Natural killer cell (primary cell): ENCODE results near the gene SLC29A1. TPM values are rescaled to one million over a fixed set of nuclear protein-coding genes. Genes with fewer than 3 reads are reported as not detected.

Source experiments
- ATAC-seq, 3 donors: fragments of 150-1000 bp in 2 of 3; fragments of 200-7000 bp in 1 of 3; cut with Tn5 transposase; 1 replicate in 1 of 3; 2 replicates in 2 of 3; pipeline ENCODE4 v1.10.0; 2021; ENCODE audit warnings: mild to moderate bottlenecking in 2 of 3, moderate library complexity in 2 of 3
- DNase-seq, 2 donors: peaks; one replicate each; pipeline versions ENCODE4 v3.0.0 to v3.0.0-alpha.2; 2013 to 2021; ENCODE audit warnings: mixed read lengths in 1 of 2
- H3K27ac ChIP-seq: one replicate; pipeline ENCODE4 v1.5.1; 2013; ENCODE audit warnings: mild to moderate bottlenecking, low read length
- H3K27me3 ChIP-seq: one replicate; pipeline ENCODE4 v1.6.1; 2013; ENCODE audit warnings: low read length; ENCODE audit not compliant: control insufficient read depth, insufficient read depth
- H3K36me3 ChIP-seq: one replicate; pipeline ENCODE4 v1.6.1; 2013; ENCODE audit warnings: low read length; ENCODE audit not compliant: control insufficient read depth, insufficient read depth
- H3K4me1 ChIP-seq: one replicate; pipeline ENCODE4 v1.6.1; 2013; ENCODE audit warnings: low read length; ENCODE audit not compliant: control insufficient read depth, insufficient read depth
- H3K4me3 ChIP-seq: one replicate; pipeline ENCODE4 v1.5.1; 2013; ENCODE audit warnings: low read length
- H3K9me3 ChIP-seq: one replicate; pipeline ENCODE4 v1.6.1; 2013; ENCODE audit warnings: low read length; ENCODE audit not compliant: control insufficient read depth, insufficient read depth
- H3K27ac Mint-ChIP-seq, 2 donors: one replicate each; pipeline ENCODE4 v1.8.0; 2022; ENCODE audit warnings: mild to moderate bottlenecking in 2 of 2, mixed read lengths in 2 of 2, moderate library complexity in 1 of 2
- H3K27me3 Mint-ChIP-seq, 2 donors: one replicate each; pipeline ENCODE4 v1.8.0; 2022; ENCODE audit warnings: low read depth in 2 of 2, mixed read lengths in 2 of 2
- H3K36me3 Mint-ChIP-seq: one replicate; pipeline ENCODE4 v1.8.0; 2022; ENCODE audit warnings: mixed read lengths
- H3K4me1 Mint-ChIP-seq, 2 donors: one replicate each; pipeline ENCODE4 v1.8.0; 2022; ENCODE audit warnings: mixed read lengths in 2 of 2
- H3K4me3 Mint-ChIP-seq: one replicate; pipeline ENCODE4 v1.8.0; 2022; ENCODE audit warnings: mild to moderate bottlenecking, moderate library complexity, mixed read lengths
- H3K9me3 Mint-ChIP-seq, 2 donors: one replicate each; pipeline ENCODE4 v1.8.0; 2022; ENCODE audit warnings: mixed read lengths in 2 of 2
- WGBS: methylation state at CpG from one replicate; pipeline ENCODE4 v1.1.7; 2013; ENCODE audit warnings: missing lambda C conversion rate; ENCODE audit not compliant: insufficient coverage; 5-methylcytosine and 5-hydroxymethylcytosine counted together
- intact Hi-C: fragments of 100-400 bp; cut with micrococcal nuclease; formaldehyde crosslinking; loops from one replicate; pipeline ENCODE4 v1.14.2; 2022
- total RNA-seq, 4 donors: library from RNA; stranded (reverse); fragments of 120-200 nt in 1 of 4; gene quantifications; one replicate each; pipeline versions ENCODE4 v1.2.3 to v1.2.4, GENCODE V29; 2013 to 2022
- TF ChIP-seq, protein P1 (sequence below): fragments of 200-600 bp; IDR thresholded peaks from one replicate; pipeline ENCODE4 v1.8.0; 2022; ENCODE audit warnings: antibody characterized with exemption

The SLC29A1 gene
- total RNA-seq, 3 donors from 2014 or later (not counting 1 experiment from before 2014, with no cell fraction given), result 2.2 to 5.5 (median 5.2) TPM

- Histone ChIP-seq H3K27me3 (no peaks in the 10 kb centered on the region), H3K9me3 (no peaks in the 10 kb centered on the region), H3K27ac (peak overlapping the region; percentile 98), H3K4me1 (peaks cover 20% of the 10 kb centered on the region), H3K36me3 (no peaks in the 10 kb centered on the region), H3K4me3 (peak overlapping the region; percentile 85)
- peak overlapping the region; percentile 88 to 98 for H3K27ac Mint-ChIP-seq
- peaks cover 8 to 16% of the 10 kb centered on the region in 2 donors for H3K4me1 Mint-ChIP-seq
- H3K27me3 Mint-ChIP-seq, result no peaks in the 10 kb centered on the region
- intact Hi-C loops, result loop anchor here (1.0 kb wide), 3 partner anchors 10 to 141 kb away; partner anchors contain the start of gene HSP90AB1
- peak overlapping the region; percentile 87 for H3K4me3 Mint-ChIP-seq
- ATAC-seq (peak; percentile 87 to 93 (median 90)), DNase-seq (peak; percentile 78 to 79)
- WGBS, result 36% methylated on average over 20 of the region's 22 CpGs
- no peaks in the 10 kb centered on the region for H3K36me3 Mint-ChIP-seq
- no peaks in the 10 kb centered on the region for H3K9me3 Mint-ChIP-seq
- TF ChIP-seq, protein P1, sequence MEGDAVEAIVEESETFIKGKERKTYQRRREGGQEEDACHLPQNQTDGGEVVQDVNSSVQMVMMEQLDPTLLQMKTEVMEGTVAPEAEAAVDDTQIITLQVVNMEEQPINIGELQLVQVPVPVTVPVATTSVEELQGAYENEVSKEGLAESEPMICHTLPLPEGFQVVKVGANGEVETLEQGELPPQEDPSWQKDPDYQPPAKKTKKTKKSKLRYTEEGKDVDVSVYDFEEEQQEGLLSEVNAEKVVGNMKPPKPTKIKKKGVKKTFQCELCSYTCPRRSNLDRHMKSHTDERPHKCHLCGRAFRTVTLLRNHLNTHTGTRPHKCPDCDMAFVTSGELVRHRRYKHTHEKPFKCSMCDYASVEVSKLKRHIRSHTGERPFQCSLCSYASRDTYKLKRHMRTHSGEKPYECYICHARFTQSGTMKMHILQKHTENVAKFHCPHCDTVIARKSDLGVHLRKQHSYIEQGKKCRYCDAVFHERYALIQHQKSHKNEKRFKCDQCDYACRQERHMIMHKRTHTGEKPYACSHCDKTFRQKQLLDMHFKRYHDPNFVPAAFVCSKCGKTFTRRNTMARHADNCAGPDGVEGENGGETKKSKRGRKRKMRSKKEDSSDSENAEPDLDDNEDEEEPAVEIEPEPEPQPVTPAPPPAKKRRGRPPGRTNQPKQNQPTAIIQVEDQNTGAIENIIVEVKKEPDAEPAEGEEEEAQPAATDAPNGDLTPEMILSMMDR, result no peak
Observed at GRCh38 chr6:44237021-44237812, 13.8 kb downstream of the SLC29A1 start.

DNA sequence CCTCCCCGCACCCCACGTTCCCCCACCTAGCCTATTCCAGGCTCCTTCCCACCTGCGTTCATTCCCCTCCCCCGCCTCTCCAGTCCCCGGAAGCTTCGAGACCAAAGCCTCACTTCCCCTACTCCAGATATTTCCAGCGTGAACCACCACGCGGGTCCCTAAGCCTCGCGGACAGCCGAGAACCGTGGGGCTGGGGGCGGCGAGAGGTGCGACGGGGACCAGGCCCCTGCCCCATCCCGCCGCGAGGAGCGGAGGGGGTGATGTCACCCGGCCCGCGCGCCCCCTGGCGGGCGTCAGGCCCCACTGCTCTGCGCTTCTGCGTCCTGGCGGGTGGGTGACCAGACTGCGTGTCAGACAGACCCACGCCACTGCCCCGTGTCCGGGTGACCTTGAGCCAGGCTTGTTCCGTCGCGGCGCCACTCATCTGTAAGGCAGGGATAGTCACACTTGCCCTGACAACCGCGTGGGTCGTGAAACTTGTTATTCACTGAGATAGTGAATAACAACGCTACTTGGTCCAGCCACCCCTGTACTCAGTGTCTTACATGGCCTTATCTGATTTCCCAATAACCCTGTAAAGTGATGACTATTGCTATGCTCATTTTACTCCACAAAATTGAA is 14.5 kb downstream of the SLC29A1 start:
- Histone ChIP-seq H3K27me3 (no peaks in the 10 kb centered on the region), H3K4me3 (peak overlapping the region; percentile 85)

GRCh38 chr6:44238687-44239350 is 15.4 kb downstream of the SLC29A1 start:
- Histone ChIP-seq H3K27ac (no peak overlapping the region), H3K9me3 (no peaks in the 10 kb centered on the region), H3K27me3 (no peaks in the 10 kb centered on the region), H3K4me1 (peaks cover 13% of the 10 kb centered on the region), H3K4me3 (no peak overlapping the region), H3K36me3 (no peaks in the 10 kb centered on the region)
- H3K27me3 Mint-ChIP-seq, result no peaks in the 10 kb centered on the region
- 88% methylated on average over 7 of the region's 7 CpGs for WGBS
- peak overlapping the region; percentile 88 to 98 for H3K27ac Mint-ChIP-seq
- H3K4me1 Mint-ChIP-seq, result peaks cover 8 to 16% of the 10 kb centered on the region in 2 donors
- no peaks in the 10 kb centered on the region for H3K9me3 Mint-ChIP-seq
- peak overlapping the region; percentile 87 for H3K4me3 Mint-ChIP-seq
- intact Hi-C loops, result loop anchor here (1.0 kb wide), 1 partner anchor 67 kb away; no protein-coding TSS in a partner anchor
- TF ChIP-seq, protein P1, result no peak
- no peaks in the 10 kb centered on the region for H3K36me3 Mint-ChIP-seq
- DNase-seq, result no peak
- ATAC-seq, result no peak

More for the DNA sequence above, 14.5 kb downstream of the SLC29A1 start:
- Histone ChIP-seq H3K4me1 (peaks cover 20% of the 10 kb centered on the region), H3K9me3 (no peaks in the 10 kb centered on the region), H3K36me3 (no peaks in the 10 kb centered on the region), H3K27ac (peak overlapping the region; percentile 98)
- peak overlapping the region; percentile 88 to 98 for H3K27ac Mint-ChIP-seq
- ATAC-seq, result peak; percentile 79 to 95 (median 90)
- H3K4me1 Mint-ChIP-seq, result peaks cover 8 to 16% of the 10 kb centered on the region in 2 donors
- intact Hi-C loops, result loop anchor here (1.0 kb wide), 4 partner anchors 9 to 142 kb away; partner anchors contain the start of gene HSP90AB1
- H3K9me3 Mint-ChIP-seq, result no peaks in the 10 kb centered on the region
- DNase-seq, result peak; percentile 84 to 89
- TF ChIP-seq, protein P1, result peak; percentile 98
- no peaks in the 10 kb centered on the region for H3K36me3 Mint-ChIP-seq
- H3K4me3 Mint-ChIP-seq, result peak overlapping the region; percentile 87
- WGBS, result 3% methylated on average over 42 of the region's 42 CpGs
- no peaks in the 10 kb centered on the region for H3K27me3 Mint-ChIP-seq
